ENCODE results near the gene FXN. TPM values are rescaled to one million over a fixed set of nuclear protein-coding genes. Genes with fewer than 3 reads are reported as not detected.
A peak's percentile ranks its signal among the peaks of the same experiment; 100 is the strongest.
"Not testable (repeated sequence)": the region's sequence is repeated elsewhere in the genome, so short reads cannot be mapped to it uniquely, and the experiment has no call there.

FXN gene
- 36.6 TPM for total RNA-seq
- long read RNA-seq, full-length matches to known transcripts: 18 of 18 reads
- long read RNA-seq, partial matches to known transcripts: 0 of 18 reads
- long read RNA-seq, other reads (novel, unspliced or antisense): 0 of 18 reads

DNA sequence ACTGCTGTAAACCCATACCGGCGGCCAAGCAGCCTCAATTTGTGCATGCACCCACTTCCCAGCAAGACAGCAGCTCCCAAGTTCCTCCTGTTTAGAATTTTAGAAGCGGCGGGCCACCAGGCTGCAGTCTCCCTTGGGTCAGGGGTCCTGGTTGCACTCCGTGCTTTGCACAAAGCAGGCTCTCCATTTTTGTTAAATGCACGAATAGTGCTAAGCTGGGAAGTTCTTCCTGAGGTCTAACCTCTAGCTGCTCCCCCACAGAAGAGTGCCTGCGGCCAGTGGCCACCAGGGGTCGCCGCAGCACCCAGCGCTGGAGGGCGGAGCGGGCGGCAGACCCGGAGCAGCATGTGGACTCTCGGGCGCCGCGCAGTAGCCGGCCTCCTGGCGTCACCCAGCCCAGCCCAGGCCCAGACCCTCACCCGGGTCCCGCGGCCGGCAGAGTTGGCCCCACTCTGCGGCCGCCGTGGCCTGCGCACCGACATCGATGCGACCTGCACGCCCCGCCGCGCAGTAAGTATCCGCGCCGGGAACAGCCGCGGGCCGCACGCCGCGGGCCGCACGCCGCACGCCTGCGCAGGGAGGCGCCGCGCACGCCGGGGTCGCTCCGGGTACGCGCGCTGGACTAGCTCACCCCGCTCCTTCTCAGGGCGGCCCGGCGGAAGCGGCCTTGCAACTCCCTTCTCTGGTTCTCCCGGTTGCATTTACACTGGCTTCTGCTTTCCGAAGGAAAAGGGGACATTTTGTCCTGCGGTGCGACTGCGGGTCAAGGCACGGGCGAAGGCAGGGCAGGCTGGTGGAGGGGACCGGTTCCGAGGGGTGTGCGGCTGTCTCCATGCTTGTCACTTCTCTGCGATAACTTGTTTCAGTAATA lies at the start of gene FXN:
FXN (plus strand) TSS at position 315 of the 871 bp plus-strand sequence; CDS start at position 346, 31 bp downstream.
- peak; percentile 96 for ATAC-seq
- intact Hi-C loops (cut with DNase I): loop anchor here (10.0 kb wide), 2 partner anchors 289 to 719 kb away; partner anchors contain the start of gene ENTREP1
- DNase-seq (ENCODE audit: missing footprints): peak; percentile 94

DNA sequence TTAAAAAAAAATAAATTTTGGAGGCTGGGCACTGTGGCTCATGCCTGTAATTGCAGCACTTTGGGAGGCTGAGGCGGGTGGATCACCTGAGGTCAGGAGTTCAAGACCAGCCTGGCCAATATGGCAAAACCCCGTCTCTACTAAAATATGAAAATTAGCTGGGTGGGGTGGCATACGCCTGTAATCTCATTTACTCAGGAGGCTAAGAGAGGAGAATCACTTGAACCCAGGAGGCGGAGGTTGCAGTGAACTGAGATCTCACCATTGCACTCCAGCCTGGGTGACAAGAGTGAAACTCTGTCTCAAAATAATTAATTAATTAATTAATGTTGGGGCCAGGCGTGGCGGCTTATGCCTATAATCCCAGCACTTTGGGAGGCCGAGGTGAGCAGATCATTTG lies 48.6 kb upstream of the FXN start:
- ATAC-seq; DNase-seq (ENCODE audit: missing footprints); intact Hi-C loops (cut with DNase I): not testable (repeated sequence)

DNA sequence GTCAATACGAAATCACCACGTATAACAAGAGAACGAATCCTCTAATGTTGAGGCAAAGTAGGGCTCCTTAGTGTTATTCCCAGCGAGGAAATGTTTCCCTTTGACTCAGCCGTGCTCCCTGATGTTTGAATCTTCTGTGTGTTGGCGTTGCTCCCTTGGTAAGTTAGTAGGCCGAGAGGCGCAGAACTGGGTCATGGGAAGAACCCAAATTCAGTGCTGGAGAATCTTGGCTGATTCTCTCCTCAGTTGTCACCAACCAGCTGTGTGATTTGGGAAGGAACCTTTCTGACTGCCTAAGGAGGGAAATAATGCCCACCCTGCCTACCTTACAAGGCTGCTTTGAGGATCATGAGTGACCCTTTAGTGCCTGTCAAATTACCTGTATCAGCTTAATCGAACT lies 44.1 kb upstream of the FXN start:
- intact Hi-C loops (cut with DNase I): no loop called here
- ATAC-seq (no peak), DNase-seq (ENCODE audit: missing footprints) (no peak)

DNA sequence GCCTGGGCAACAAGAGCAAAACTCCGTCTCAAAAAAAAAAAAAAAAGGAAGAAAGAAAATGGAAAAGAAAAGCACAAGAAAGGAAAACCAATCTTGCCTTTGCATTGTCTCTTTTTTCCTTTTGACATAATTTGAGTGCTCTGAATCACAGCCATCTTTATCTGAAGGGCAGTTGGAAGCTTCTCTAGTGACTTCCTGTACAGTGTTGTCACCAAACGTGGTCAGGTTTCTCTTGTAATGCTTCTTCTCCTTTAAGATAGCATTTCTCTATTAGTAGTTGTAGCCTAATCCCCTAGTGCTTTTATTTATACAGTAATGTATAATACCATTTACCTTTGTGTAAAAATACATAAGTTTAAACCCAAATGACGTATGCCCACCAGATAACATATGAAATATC lies 39.8 kb upstream of the FXN start:
- intact Hi-C loops (cut with DNase I): loop anchor here (5.0 kb wide), 2 partner anchors 123 to 213 kb away; a partner anchor contains a TSS
- DNase-seq (ENCODE audit: missing footprints): no peak
- ATAC-seq: no peak

DNA sequence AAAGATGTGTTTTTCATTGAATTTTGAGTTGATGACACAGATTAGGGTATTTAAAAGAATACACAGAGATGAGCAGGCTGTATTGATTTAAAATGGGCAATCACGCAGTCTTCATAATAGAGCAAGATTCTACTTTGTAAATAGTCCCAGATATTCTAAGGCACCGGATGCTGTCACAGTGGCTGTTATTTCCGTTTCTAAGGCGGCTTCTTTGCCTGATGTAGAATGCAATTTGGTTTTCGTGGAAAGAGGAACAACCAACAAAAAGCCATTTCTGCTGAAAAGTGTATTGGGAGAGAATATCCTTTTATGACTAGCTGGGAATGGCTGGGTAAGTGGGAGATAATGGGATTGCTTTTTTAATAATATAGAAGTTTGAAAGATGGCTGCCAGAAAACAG lies 39.1 kb upstream of the FXN start:
- ATAC-seq (no peak), DNase-seq (ENCODE audit: missing footprints) (no peak)
- intact Hi-C loops (cut with DNase I): loop anchor here (5.0 kb wide), 2 partner anchors 124 to 214 kb away; a partner anchor contains a TSS

DNA sequence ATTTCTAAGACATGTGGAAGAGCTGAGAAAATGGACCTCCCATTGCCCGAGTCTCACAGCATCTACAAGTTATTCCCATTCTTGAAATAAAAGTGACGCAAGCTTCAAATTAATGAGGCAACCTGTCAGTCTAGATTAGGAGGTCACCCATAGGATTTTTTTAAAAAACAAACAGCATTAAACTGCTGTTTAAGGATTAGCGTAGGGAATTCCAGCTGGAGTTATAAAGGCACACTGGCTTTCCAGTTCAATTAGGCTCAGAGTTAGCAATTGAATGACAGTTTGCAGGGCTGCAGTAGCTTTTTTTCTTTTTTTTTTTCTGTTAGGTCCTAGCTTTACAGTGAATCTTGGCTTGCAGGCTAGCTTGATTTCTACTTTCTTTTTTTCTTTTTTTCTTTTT lies 37.9 kb upstream of the FXN start:
- DNase-seq (ENCODE audit: missing footprints) (no peak), ATAC-seq (no peak)
- intact Hi-C loops (cut with DNase I): loop anchor here (2.0 to 5.0 kb wide), 3 partner anchors 125 to 413 kb away; a partner anchor contains a TSS

DNA sequence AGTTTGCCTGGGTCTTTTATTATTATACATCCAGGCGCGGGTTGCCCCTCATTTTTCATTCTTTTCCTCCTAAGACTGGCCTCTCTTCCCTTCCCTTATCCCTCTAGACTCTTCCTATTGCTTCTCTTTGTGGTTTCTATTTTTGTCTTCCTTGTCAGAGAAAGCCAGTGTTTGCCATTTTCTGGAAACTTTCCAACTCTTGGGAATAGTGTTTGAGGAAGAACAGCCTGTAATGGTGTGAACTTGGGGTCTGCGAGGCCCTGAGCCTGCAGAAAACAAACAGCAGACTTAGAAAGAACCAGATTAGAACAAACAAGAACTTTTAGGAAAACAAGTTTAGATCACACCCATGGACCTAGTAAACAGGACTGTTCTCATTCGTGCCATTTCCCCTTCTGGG lies 37.2 kb upstream of the FXN start:
- no peak for ATAC-seq
- intact Hi-C loops (cut with DNase I): loop anchor here (2.0 to 5.0 kb wide), 3 partner anchors 126 to 414 kb away; a partner anchor contains a TSS
- no peak for DNase-seq (ENCODE audit: missing footprints)

DNA sequence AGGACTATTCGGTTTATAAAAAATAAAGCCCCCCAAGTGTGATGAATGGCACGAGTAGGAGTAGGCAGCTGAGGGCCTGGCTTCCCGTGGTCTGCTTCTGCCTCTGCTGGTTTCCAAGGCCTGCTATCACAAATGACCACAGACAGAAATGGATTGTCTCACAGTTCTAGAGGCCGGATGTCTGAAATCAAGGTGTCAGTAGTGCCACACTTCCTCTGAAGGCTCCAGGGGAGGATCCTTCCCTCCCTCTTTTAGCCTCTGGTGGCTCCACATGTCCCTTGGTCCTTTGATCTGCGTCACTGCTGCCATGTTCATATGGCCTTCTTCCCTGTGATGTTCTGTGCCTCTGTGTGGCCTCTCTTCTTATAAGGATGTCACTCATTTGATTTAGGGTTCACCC lies 36.7 kb upstream of the FXN start:
- intact Hi-C loops (cut with DNase I): loop anchor here (1.0 to 5.0 kb wide), 4 partner anchors 127 to 414 kb away; partner anchors contain the start of gene PIP5K1B
- no peak for ATAC-seq
- no peak for DNase-seq (ENCODE audit: missing footprints)

DNA sequence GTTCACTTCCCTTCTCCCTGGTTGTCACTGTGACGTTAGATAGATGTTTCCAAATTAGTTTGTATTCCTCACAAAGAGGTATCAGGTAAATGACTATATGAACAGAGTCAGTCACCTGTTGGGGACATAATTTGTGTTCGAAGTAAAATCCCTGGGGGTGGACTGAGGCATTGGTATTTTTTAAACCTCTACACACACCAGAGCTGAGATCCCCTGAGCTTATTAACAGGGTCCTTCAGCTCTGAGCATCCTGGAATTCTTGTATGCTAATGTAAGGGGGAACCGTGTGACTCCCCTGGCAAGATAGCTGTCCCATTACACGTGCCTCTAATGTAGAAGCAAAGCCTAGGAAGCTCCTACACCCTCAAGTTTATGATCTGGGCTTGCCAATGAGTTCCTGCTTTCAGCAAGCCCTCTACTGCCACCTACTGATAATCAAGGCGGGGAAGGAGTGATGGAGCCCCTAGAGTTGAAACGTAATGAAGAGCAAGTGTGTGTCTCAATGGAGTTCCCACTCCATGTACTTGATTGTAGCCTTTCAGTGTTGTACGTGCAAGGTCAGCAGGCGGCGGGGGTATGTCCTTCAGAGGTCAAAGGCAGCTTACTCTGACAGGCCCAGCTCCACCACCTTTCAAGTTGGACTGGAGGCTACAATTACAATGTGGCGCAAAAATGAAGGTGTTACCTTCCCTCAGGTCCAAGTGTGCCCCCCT lies 36.0 kb upstream of the FXN start:
- no peak for DNase-seq (ENCODE audit: missing footprints)
- ATAC-seq: peak; percentile 87
- intact Hi-C loops (cut with DNase I): loop anchor here (1.0 to 5.0 kb wide), 4 partner anchors 127 to 415 kb away; partner anchors contain the start of gene PIP5K1B

DNA sequence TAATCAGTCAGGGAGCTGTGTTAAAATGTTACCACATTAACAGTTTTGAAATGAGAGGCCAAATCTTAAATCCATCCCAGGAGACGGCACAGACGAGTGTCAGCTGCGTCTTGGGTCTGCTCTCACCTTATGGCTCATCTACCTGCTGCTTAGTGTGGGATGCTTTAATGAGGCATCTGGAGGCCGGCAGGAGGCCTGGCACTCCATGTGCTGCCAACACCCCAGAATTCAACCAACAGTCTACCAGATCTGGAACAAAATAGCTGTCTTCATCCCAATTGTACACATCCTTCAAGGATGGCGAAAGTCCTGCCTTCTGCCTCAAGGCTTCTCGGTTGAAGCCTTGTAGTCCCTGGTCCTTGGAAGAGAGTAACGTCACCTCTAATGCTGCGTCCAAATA lies 33.6 kb upstream of the FXN start:
- no peak for ATAC-seq
- DNase-seq (ENCODE audit: missing footprints): no peak
- intact Hi-C loops (cut with DNase I): no loop called here

DNA sequence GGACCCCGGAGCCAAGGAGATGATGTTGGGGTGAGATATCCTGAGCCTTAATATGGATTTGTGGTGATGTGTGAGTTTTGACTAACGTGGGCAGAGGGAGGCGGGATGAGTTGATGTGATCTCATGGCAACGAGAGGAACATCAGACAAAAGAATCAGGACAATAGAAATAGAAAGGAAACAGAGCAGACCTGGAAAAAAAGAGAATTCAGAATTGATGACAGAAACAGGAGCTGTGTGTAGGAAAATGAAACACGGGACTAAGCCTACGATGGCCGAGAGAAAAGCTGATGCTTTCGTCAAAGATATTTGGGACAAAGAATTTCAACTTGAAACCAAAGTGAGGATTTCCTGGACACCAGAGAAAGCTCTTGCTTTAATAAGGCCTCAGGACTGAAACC lies 32.5 kb upstream of the FXN start:
- intact Hi-C loops (cut with DNase I): no loop called here
- ATAC-seq: no peak
- DNase-seq (ENCODE audit: missing footprints): no peak

DNA sequence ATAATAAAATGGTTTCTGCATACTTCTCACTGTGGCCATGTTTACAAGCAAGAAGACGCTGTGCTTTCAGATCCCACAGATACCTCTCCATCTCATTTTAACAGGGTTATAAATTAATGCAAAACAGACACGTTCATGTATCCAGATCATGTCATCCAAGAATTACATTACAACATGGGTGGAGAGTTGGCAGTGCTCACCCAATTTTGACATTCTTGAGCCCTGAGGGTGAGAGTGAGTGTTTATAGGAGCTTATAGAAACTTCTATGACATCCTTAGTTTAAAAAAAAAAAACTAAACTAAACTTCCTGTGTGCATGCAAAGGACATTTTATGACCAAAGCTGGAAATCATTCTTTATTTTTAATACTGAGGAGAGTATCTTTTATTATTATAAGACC lies 30.7 kb upstream of the FXN start:
- no peak for ATAC-seq
- intact Hi-C loops (cut with DNase I): loop anchor here (5.0 kb wide), 1 partner anchor 433 kb away; no protein-coding TSS in a partner anchor
- DNase-seq (ENCODE audit: missing footprints): no peak

DNA sequence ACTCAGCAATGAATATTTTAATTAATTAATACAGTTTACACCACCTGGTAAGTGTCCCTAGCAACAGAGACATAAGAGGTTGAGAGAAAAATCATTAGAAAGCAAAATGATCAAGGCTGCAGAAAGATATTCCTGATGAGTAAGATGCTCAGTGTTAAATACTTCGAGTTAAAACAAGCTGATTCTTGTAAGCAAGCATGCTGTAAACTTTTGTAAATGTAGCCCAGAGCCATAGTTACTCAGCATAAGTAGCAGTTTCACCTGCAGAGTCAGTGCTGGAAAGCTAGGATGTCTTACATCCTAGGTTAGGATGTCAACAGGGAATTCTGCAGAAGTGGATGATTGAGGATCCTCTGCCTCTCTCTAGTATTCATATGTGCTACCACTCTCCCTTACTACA lies 25.8 kb upstream of the FXN start:
- intact Hi-C loops (cut with DNase I): loop anchor here (5.0 kb wide), 1 partner anchor 437 kb away; no protein-coding TSS in a partner anchor
- DNase-seq (ENCODE audit: missing footprints) (no peak), ATAC-seq (no peak)

DNA sequence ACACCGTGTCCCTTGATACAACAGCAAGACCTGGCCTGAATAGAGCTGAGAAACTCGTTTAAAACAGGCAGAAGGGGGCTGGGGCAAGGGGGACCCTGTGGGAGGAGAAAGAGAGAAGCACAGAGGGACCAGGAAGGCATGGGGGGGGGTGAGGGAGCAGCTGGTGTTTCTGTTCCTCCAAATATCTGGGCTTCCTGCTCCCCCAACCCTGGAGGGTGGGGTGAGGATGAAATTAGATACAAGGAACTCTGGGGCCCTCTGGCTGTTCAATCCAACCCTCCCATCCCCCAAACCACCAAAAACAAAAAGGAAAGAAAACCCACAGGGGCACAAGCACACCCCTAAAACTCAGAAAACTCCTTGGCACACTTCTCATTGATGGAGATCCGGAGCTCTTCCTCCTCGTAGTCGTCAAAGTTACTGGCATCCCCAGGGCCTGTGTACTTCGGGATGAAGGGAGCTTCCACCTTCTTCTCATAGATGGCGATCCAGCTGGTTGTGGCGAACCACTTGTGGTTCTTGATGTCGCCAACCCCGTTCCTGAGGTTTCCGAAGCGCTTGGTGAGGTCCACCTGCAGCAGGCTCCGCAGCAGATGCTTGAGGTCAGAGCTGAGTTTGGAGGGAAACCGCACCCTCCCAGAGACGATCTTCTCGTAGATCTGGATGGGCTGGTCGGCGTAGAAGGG lies 22.7 kb upstream of the FXN start:
- no peak for ATAC-seq
- intact Hi-C loops (cut with DNase I): no loop called here

DNA sequence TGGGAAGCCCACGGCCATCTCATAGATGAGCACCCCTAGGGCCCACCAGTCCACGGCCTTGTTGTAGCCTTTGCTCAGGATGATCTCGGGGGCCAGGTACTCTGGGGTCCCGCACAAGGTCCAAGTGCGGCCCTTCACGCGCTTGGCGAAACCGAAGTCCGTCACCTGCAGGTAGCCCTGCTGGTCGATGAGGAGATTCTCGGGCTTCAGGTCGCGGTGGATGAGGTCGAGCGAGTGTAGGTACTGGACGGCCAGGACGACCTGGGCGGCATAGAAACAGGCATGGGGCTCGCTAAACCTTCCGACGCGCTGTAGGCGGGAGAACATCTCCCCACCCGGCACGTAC lies 22.2 kb upstream of the FXN start:
- intact Hi-C loops (cut with DNase I): no loop called here
- ATAC-seq (no peak), DNase-seq (ENCODE audit: missing footprints) (no peak)

More for the DNA sequence above, 22.7 kb upstream of the FXN start:
- DNase-seq (ENCODE audit: missing footprints): no peak

DNA sequence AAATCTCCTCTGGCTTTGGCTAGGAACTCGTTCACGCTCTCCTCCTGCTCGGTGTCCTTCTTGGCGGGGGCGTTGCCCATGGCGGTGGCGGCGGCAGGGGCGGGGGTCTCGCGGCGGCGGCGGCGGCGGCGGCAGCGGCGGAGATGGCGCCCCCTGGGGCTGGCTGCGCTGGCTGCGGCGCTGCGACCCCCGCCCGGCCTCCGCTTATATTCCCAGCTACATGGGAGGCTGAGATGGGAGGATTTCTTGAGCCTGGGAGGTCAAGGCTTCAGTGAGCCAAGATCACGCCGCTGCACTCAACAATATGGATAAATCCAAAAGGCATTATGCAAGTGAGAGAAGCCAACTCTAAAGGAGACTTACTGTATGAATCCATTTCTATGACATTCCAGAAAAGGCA lies 21.5 kb upstream of the FXN start, which contains the start of gene PRKACG:
PRKACG (minus strand) TSS at position 101 of the 400 bp plus-strand sequence; CDS start at position 80, 21 bp downstream.
- intact Hi-C loops (cut with DNase I): no loop called here
- ATAC-seq (no peak), DNase-seq (ENCODE audit: missing footprints) (no peak)

DNA sequence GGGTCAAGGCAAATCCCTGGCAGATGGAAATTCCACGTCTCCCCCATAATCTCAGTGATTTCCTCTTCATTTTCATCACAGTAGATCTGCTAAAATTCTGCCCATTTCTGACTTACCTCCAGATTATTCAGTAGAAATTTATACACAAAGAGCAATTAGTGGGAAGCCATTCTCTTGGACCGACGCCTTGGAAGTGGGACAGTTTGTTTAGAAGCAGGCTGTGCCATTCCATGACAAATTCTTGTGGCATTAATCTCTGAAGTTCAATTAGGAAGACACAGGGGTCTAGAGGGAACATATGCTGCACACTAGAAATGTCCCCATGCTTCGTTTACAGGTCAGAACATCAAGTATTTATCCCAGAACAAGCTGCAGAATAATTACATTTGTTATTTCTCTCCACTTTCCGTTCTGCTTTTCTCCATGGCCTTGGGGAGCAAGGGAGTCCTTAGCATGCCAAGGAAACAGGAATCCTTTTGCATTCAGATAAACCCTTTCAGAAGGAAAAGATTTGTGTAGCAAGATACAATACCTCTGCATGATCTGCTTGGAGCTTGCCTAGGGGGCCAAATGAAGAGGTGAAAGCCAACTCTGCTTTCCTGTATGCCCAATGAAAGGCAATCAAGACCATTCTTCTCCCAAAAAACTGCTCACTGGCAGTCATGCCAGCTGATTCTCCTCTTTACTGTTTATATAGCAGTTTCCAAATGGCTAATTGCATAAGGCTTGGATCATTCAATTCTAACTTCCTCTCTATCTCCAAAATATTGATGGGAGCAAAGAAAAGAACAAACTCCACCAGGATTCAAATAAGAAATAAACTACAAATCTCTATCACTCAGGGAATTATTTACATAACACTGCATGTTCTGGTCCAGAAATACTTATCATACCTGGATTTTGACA lies 19.1 kb upstream of the FXN start:
- intact Hi-C loops (cut with DNase I): no loop called here
- DNase-seq (ENCODE audit: missing footprints) (no peak), ATAC-seq (no peak)

DNA sequence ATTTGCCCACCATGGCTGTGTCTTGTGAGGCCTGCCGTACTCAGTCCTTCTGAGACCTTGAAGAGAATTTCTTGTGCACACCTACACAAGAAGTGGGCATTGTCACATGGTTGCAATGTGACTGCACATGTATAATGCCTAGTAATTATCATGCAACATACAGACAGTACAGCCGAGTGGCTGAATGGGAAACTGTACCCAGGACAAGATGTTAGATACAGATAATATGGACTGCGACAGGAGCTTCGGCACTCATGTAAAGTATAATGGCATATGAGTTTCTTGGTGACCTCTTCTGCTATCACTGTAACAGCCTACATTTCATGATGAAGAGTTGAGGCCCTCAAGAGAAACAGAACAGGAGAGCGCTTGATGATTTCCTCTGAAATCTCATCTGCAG lies 16.8 kb upstream of the FXN start:
- intact Hi-C loops (cut with DNase I): no loop called here
- DNase-seq (ENCODE audit: missing footprints) (no peak), ATAC-seq (no peak)
